Uterus (tissue), 2 donors: ENCODE data around the gene CAPN9.

Source experiments
- POLR2A ChIP-seq, 2 donors: fragments of 450-650 bp; IDR thresholded peaks; one replicate each; pipeline ENCODE4 v1.6.1; 2016; ENCODE audit warnings: antibody characterized with exemption in 2 of 2, mild to moderate bottlenecking in 1 of 2, moderate library complexity in 1 of 2
- TF ChIP-seq, protein P1 (sequence below), 4 experiments: fragments of 200-600 bp in 2 of 4; fragments of 450-650 bp in 2 of 4; sonication (generic) in 2 of 4; IDR thresholded peaks; one replicate each; pipeline ENCODE4 v1.5.1; 2016 to 2019; ENCODE audit warnings: antibody characterized with exemption in 4 of 4, mild to moderate bottlenecking in 2 of 4, moderate library complexity in 1 of 4

DNA sequence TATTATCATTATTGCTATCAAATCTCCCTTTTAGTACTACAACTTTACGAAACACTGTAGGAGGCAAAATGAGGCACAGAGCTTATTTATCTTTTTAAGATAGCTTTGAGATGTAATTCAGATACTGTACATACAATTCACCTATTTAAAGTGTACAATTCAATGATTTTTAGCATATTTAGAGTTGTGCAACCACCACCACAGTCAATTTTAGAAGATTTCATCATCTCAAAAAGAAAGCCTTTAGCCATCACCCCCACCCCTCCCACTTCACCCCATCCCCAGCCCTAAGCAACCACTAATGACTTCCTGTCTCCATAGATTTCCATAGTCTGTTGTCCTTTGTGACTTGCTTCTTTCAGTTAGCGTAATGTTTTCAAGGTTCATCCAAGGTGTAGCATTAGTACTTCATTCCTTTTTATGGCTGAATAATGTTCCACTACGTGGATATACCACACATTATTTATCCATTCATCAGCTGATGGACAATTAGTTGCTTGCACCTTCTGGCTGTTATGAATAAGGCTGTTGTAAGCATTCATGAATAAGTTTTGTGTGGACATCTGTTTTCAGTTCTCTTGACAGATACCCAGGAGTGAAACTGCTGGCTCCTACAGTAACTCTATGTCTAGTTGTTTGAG lies 9.4 kb upstream of the CAPN9 start:
- TF ChIP-seq, protein P1, sequence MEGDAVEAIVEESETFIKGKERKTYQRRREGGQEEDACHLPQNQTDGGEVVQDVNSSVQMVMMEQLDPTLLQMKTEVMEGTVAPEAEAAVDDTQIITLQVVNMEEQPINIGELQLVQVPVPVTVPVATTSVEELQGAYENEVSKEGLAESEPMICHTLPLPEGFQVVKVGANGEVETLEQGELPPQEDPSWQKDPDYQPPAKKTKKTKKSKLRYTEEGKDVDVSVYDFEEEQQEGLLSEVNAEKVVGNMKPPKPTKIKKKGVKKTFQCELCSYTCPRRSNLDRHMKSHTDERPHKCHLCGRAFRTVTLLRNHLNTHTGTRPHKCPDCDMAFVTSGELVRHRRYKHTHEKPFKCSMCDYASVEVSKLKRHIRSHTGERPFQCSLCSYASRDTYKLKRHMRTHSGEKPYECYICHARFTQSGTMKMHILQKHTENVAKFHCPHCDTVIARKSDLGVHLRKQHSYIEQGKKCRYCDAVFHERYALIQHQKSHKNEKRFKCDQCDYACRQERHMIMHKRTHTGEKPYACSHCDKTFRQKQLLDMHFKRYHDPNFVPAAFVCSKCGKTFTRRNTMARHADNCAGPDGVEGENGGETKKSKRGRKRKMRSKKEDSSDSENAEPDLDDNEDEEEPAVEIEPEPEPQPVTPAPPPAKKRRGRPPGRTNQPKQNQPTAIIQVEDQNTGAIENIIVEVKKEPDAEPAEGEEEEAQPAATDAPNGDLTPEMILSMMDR (IDR thresholded peaks at IDR 0.05) = no peak
- no peak for TF ChIP-seq POLR2A (IDR thresholded peaks at IDR 0.05)
